Ovary (tissue), 9 donors: ENCODE measurements around the gene PTPRU. TPM values are rescaled to one million over a fixed set of nuclear protein-coding genes. Genes with fewer than 3 reads are reported as not detected.
"Not testable (repeated sequence)": the region's sequence is repeated elsewhere in the genome, so short reads cannot be mapped to it uniquely, and the experiment has no call there.

Experiments
- DNase-seq, 5 donors: peaks; one replicate each; pipeline ENCODE4 v3.0.0-alpha.2; 2019 to 2020
- H3K27ac ChIP-seq, 2 donors: fragments of 200-600 bp; one replicate each; pipeline versions ENCODE4 v1.5.1 to v1.8.0; 2019 to 2022
- H3K27me3 ChIP-seq: fragments of 200-600 bp; one replicate; pipeline ENCODE4 v1.8.0; 2022
- H3K36me3 ChIP-seq: fragments of 200-600 bp; sonication (generic); one replicate; pipeline ENCODE4 v1.5.1; 2019
- H3K4me1 ChIP-seq: one replicate; pipeline ENCODE4 v1.8.1; 2013; ENCODE audit warnings: mild to moderate bottlenecking, moderate library complexity; ENCODE audit not compliant: insufficient read depth
- H3K4me3 ChIP-seq: fragments of 200-600 bp; sonication (generic); one replicate; pipeline ENCODE4 v1.5.1; 2017
- H3K9me3 ChIP-seq, 2 donors: fragments of 200-600 bp in 1 of 2; sonication (generic) in 1 of 2; one replicate each; pipeline versions ENCODE4 v1.5.1 to v1.8.1; 2013 to 2019; ENCODE audit warnings: mild to moderate bottlenecking in 1 of 2, moderate library complexity in 1 of 2
- EP300 ChIP-seq: sonication (generic); formaldehyde crosslinking; IDR thresholded peaks from one replicate; pipeline ENCODE4 v1.6.1; 2017; ENCODE audit warnings: antibody characterized with exemption
- POLR2A ChIP-seq: fragments of 450-650 bp; IDR thresholded peaks from one replicate; pipeline ENCODE4 v1.6.1; 2017; ENCODE audit warnings: antibody characterized with exemption, mild to moderate bottlenecking, moderate library complexity
- WGBS, 3 donors: extraction: QIAGEN DNeasy Blood & Tissue Kit in 1 of 3; methylation state at CpG; one replicate each; pipeline versions ENCODE4 v1.1.5 to v1.1.7; 2013 to 2017; 5-methylcytosine and 5-hydroxymethylcytosine counted together
- intact Hi-C, 4 donors: fragments of 100-400 bp; cut with DNase I; formaldehyde crosslinking; loops; one replicate each; pipeline versions ENCODE4 v1.11.0 to v1.15.1; 2022 to 2023
- polyA plus RNA-seq, 2 donors: library from polyadenylated mRNA; stranded (reverse); fragments of 200-250 nt in 1 of 2; fragments of 350-450 nt in 1 of 2; fragmentation: Illumina TruSeq in 1 of 2; extraction: RNeasy Lipid Tissue Mini Kit (QIAGEN cat#74804) in 1 of 2; gene quantifications; one replicate each; pipeline ENCODE4 v1.2.3, GENCODE V29; 2013 to 2014
- total RNA-seq, 7 donors: library from RNA; depleted of rRNA in 2 of 7; stranded (reverse); fragments of >200 nt in 2 of 7; fragmentation: NEBNext Ultra II Directional in 3 of 7; extraction: Animal tissue kit (Norgen Biotek cat#: 25700) in 3 of 7; gene quantifications; one replicate each; pipeline versions ENCODE4 v1.1.0 to v1.2.4, GENCODE V29; 2016 to 2023
- TF ChIP-seq, protein P1 (sequence below), 3 donors: fragments of 450-650 bp in 2 of 3; fragments of 200-600 bp in 1 of 3; IDR thresholded peaks; one replicate each; pipeline versions ENCODE4 v1.5.1 to v1.8.0; 2016 to 2022; ENCODE audit warnings: antibody characterized with exemption in 3 of 3, mild to moderate bottlenecking in 1 of 3
- donor health status: DM: no; HTN: no; CAD: no; lungs with moderate emphysema.
- donor health status: DM: no; HTN: no; CAD: no.
- donor health status: Bipolar disorder and iron deficiency.
- donor health status: DM: yes; HTN: yes; CAD: no.
- donor health status: DM: no; HTN: no; CAD: no.
- donor health status: DM: yes; HTN: yes; CAD: no.

PTPRU gene
- total and polyA plus RNA-seq, 9 donors: 2.9 to 45.2 (median 29.9) TPM

- WGBS, 3 donors: 83 to 88% (median 87%) methylated on average over 4 of the region's 4 CpGs
- intact Hi-C loops: loop anchor here in 2 of 4 donors (10.0 kb wide), 2 partner anchors 851 to 1551 kb away; no protein-coding TSS in a partner anchor
- no peak overlapping the region for H3K4me3 ChIP-seq
- H3K27ac ChIP-seq: no peak overlapping the region
- no peak for DNase-seq
- no peaks in the 10 kb centered on the region for H3K27me3 ChIP-seq
- no peak for TF ChIP-seq EP300
- TF ChIP-seq, protein P1, sequence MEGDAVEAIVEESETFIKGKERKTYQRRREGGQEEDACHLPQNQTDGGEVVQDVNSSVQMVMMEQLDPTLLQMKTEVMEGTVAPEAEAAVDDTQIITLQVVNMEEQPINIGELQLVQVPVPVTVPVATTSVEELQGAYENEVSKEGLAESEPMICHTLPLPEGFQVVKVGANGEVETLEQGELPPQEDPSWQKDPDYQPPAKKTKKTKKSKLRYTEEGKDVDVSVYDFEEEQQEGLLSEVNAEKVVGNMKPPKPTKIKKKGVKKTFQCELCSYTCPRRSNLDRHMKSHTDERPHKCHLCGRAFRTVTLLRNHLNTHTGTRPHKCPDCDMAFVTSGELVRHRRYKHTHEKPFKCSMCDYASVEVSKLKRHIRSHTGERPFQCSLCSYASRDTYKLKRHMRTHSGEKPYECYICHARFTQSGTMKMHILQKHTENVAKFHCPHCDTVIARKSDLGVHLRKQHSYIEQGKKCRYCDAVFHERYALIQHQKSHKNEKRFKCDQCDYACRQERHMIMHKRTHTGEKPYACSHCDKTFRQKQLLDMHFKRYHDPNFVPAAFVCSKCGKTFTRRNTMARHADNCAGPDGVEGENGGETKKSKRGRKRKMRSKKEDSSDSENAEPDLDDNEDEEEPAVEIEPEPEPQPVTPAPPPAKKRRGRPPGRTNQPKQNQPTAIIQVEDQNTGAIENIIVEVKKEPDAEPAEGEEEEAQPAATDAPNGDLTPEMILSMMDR (IDR thresholded peaks at IDR 0.05): no peak
- TF ChIP-seq POLR2A: no peak
- no peaks in the 10 kb centered on the region for H3K36me3 ChIP-seq
- peaks cover 8% of the 10 kb centered on the region for H3K4me1 ChIP-seq
- H3K9me3 ChIP-seq: no peaks in the 10 kb centered on the region
Measured at GRCh38 chr1:29233693-29234092, 2.6 kb upstream of the PTPRU start.

GRCh38 chr1:29234471-29234870 is 1.9 kb upstream of the PTPRU start:
- TF ChIP-seq EP300 (no peak), POLR2A (no peak)
- TF ChIP-seq, protein P1 (IDR thresholded peaks at IDR 0.05): no peak
- Histone ChIP-seq H3K9me3 (no peaks in the 10 kb centered on the region), H3K36me3 (no peaks in the 10 kb centered on the region), H3K4me3 (no peak overlapping the region), H3K27ac (no peak overlapping the region), H3K27me3 (no peaks in the 10 kb centered on the region), H3K4me1 (peaks cover 8% of the 10 kb centered on the region)
- no peak for DNase-seq
- whole genome bisulfite sequencing, 3 donors: 70 to 81% (median 81%) methylated on average over 1 of the region's 1 CpG
- intact Hi-C loops: loop anchor here in 2 of 4 donors (10.0 kb wide), 2 partner anchors 850 to 1550 kb away; no protein-coding TSS in a partner anchor

- H3K27me3 ChIP-seq, H3K9me3 ChIP-seq, DNase-seq, H3K36me3 ChIP-seq, H3K4me1 ChIP-seq, H3K27ac ChIP-seq, H3K4me3 ChIP-seq: not testable (repeated sequence)
- 86 to 93% (median 88%) methylated on average over 9 of the region's 9 CpGs for WGBS, 3 donors
- intact Hi-C loops: loop anchor here (5.0 to 10.0 kb wide), 5 partner anchors 850 to 1550 kb away; no protein-coding TSS in a partner anchor
Measured at GRCh38 chr1:29234881-29235280, 1.4 kb upstream of the PTPRU start.

DNA sequence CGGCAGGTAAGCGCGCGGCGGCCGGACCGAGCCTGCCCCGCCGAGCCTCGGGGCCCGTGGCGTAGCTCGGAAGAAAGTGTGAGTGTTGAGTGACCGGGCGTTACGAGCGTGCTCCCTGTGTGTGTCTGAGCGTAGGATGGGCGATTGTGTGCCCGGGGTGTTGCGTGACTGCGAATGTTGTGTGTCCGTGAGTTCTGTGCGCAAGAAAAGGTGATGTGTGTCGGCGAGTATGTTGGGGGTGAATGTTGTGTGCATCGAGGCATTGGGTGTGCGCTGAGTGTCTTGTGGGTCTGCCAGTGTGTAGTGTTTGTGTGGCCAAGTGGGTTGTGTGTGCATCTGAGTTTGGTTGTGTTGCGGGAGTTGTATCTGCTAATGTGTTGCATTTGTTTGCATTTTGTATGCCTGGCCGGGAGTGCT is 398 bp downstream of the PTPRU start:
- Histone ChIP-seq H3K9me3 (no peaks in the 10 kb centered on the region), H3K27ac (peak overlapping the region in 1 of 2 donors; percentile 60), H3K4me3 (peak overlapping the region; percentile 58), H3K27me3 (no peaks in the 10 kb centered on the region), H3K36me3 (no peaks in the 10 kb centered on the region), H3K4me1 (peaks cover 6% of the 10 kb centered on the region)
- intact Hi-C loops: loop anchor here (2.0 to 10.0 kb wide), 7 partner anchors 848 to 1548 kb away; no protein-coding TSS in a partner anchor
- WGBS, 3 donors: 0 to 1% (median 1%) methylated on average over 30 of the region's 30 CpGs
- TF ChIP-seq POLR2A: peak; percentile 4
- TF ChIP-seq, protein P1 (IDR thresholded peaks at IDR 0.05): no peak
- TF ChIP-seq EP300: no peak
- DNase-seq: no peak

DNA sequence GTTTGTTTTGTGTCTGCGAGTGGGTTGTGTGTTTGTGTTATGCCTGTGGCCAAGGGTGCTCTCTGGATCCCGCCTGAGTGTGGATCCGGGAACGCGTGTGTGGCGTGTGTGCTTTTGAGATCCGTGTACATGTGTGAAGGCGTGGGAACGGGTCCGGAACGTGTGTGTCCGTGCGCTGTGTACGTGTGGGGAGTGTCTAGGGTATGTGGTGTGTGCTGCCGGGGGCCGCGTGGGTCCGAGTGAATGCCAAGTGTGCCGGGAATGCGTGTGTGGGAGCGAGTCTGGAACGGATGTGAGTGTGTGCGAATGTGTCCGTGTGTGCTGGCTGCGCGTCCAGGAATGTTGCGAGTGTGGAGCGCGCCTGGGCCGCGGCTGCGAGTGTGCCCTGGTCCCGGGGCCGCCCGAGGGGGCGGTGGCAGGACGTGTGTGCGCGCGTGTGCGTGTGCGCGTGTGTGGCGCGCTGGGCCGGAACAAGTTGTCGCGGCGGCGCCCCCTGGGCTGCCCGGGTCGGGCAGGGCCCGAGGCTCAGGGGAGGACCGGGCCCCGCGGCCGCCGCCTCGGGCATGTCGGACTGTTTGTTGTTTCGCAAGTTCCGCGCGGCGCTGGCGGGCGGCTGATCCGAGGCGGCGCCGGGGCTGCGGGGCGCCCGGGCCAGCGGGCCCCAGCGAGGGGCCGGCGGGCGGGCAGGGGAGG is 953 bp downstream of the PTPRU start:
- Histone ChIP-seq H3K27me3 (no peaks in the 10 kb centered on the region), H3K27ac (peak overlapping the region; percentile 55 to 60), H3K4me1 (peaks cover 6% of the 10 kb centered on the region), H3K9me3 (no peaks in the 10 kb centered on the region), H3K4me3 (peak overlapping the region; percentile 58), H3K36me3 (no peaks in the 10 kb centered on the region)
- TF ChIP-seq, protein P1 (IDR thresholded peaks at IDR 0.05): no peak
- TF ChIP-seq POLR2A: no peak
- no peak for TF ChIP-seq EP300
- intact Hi-C loops: loop anchor here (2.0 to 10.0 kb wide), 7 partner anchors 848 to 1548 kb away; no protein-coding TSS in a partner anchor
- peak; percentile 54 to 79 (median 65) for DNase-seq
- 0 to 1% (median 0%) methylated on average over 44 to 79 of the region's 79 CpGs for WGBS, 3 donors
